HEK293 (cell line): ENCODE data around the gene BANF2.

ENCODE experiments used
- ZNF274 ChIP-seq, 2 experiments: fragments of 200-500 bp in 1 of 2; fragments of 450-650 bp in 1 of 2; sonication (Bioruptor generic) in 1 of 2; formaldehyde crosslinking in 1 of 2; IDR thresholded peaks; 2 replicates each; pipeline versions ENCODE4 v1.5.1 to v1.6.1; 2014 to 2016; ENCODE audit warnings: borderline replicate concordance in 1 of 2, inconsistent platforms in 1 of 2, low read length in 1 of 2, missing biosample characterization in 1 of 2, missing genetic modification characterization in 1 of 2
- ZNF654 ChIP-seq: fragments of 450-650 bp; formaldehyde crosslinking; IDR thresholded peaks from 2 replicates; pipeline ENCODE4 v1.5.1; 2016; ENCODE audit warnings: low read depth, missing biosample characterization, missing genetic modification characterization

DNA sequence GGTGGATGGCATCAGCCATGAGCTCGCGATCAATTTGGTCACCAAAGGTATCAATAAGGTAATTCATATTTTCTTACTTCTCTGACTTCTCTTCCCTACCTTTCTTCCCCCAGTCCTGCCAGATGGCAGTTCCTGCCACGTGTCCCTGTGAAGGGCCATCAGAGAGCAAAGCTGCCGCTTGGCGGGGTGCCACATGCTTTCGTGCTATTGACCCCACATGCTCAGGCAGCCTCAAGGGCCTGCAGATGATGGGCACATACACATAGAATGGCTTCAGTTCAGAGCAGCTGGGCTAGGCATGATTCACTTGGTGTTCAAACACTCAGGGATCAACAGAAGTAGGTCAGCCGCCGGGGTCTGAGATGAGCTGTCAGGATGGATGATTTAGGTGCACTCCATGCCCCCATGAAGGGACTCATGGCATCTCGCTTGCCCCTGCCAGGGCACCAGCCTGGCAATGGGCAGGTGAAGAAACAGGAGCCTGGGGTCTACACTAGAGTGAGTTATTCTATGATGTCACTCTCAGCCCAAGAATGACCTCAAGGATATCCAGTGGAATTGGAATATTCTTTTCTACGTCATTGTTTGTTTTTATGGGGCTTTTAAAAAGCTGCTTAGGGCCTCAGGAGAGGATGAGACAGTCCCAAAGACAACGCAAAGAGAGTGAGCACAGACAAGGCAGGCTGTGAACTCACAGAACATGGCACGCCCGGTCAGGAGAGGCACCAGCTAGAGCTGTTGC lies 25.5 kb downstream of the BANF2 start:
- TF ChIP-seq ZNF654 (tag by site-specific recombination) (no peak), ZNF274 (IDR thresholded peaks at IDR 0.05; ENCODE audit: low read length) (no peak), ZNF274 (tag by site-specific recombination; IDR thresholded peaks at IDR 0.05; ENCODE audit: borderline replicate concordance) (no peak)
